OCI-M1 (cell line): ENCODE measurements around the gene NANOS1.
"Not testable (repeated sequence)": the region's sequence is repeated elsewhere in the genome, so short reads cannot be mapped to it uniquely, and the experiment has no call there.

Experiments
- DNase-seq: peaks from one replicate; lab custom pipeline; 2025; lab: John Stamatoyannopoulos, UW

The NANOS1 gene

DNA sequence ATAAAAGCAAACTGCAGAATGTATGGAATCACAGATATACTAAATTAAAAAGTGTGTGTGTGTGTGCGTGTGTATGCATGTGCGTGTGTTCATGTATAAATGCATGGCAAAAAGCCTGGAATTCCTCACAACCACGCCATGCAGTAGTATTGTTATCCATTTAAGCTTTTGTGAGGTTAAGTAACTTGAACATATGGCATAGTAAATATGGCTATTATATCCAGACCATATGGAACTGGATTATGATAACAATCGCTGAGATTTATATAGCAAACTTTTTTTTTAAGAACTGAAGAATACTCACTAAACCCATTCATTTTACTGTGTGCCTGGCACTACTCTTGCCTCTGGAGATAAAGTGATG, 22.3 kb upstream of the NANOS1 start:
- no peak for DNase-seq

DNA sequence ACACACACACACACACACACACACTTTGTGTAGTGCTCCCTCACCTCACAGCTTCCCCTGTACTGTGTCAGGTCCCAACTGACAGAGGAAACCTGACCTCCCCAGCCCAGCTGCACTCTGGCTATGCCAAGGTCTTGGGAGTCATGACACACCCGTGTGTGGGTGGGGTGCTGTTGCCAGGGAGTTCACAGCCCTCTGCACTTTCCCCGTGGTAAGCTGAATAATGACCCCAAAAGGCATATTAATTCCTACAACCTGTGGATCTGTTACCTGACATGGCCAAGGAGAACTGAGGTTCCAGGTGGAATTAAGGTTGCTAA, 8.9 kb upstream of the NANOS1 start:
- no peak for DNase-seq

GRCh38 chr10:119022846-119023552, 6.5 kb upstream of the NANOS1 start:
- no peak for DNase-seq

- DNase-seq: no peak
These were observed 6.0 kb upstream of the NANOS1 start for GRCh38 chr10:119023553-119023868.

DNA sequence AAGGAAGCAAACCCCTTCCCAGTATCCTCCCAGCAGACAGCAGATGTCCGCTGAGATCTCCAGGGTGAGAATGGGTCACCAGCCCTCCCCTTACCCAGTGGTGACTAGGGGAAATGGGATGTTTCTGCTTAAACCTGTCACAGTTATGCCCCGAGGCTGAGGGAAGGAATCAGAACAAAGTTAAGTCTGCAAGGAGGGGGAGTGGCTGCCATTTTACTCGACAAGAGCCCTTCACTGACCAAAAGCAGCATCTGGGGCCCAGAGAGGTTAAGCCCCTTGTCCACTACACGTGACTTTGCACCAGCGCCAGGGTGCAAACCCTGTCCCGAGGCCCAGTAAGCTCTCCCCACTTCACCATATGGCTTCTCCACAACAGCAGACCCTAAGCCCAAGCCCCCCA, 4.6 kb upstream of the NANOS1 start:
- DNase-seq: no peak

GRCh38 chr10:119025336-119025735, 4.2 kb upstream of the NANOS1 start:
- no peak for DNase-seq

GRCh38 chr10:119025776-119026175, 3.7 kb upstream of the NANOS1 start:
- no peak for DNase-seq

DNA sequence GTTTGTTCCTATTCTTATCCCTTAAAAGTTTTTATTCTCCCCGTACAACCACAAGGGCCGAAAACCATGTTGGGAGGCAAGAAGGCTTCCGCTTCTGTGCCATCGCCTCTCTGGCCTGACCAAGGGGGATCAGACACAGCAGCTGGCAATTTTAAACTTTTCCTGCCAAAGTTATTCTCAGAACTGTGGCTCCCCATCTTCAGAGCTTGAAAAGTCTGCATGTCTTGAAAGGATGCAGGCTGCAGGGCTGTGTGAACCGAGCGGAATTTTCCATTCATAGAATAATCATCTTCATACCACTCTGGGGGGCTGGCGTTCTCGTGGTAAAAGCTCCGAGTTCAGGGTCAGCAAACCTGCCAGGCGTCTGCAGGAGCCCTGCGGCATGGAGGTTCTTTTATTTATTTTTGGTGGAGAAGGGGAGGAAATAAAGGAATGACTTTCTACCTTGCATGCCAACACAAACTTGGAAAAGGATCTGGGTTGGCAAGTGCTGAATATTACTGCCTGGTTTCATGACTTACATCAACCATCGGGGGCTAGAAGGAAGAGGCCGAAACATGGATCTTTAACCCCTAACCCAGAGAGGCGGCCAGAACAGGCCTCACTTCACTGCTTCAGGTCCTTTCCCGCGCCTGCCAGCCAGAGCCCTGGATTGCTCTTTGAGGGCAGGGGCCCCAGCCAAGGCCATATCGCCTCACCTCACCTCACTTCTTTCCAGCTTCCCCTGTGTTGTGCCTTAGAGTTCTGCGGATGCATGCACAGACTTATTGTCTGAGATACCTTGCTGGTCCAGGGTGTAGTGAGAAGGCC, 3.0 kb upstream of the NANOS1 start:
- DNase-seq: no peak

DNA sequence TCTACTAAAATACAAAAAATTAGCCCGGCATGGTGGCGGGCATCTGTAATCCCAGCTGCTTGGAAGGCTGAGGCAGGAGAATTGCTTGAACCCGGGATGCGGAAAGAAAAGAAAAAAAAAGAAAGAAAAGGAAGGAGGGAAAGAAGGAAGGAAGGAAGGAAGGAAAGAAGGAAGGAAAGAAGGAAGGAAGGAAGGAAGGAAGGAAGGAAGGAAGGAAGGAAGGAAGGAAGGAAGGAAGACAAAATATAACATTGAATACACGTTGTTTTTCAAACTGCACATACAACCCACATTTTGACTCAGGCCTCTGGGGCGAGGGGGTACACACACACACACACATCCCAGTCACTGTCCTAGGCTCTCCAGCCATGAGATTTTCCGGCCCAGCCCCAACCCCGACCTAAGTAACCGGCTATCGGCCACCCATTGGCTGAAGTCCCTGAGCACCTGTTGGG, 1.0 kb upstream of the NANOS1 start:
- DNase-seq: not testable (repeated sequence)

- peak; percentile 91 for DNase-seq
These were observed 458 bp upstream of the NANOS1 start for GRCh38 chr10:119028900-119029612.

- peak; percentile 91 for DNase-seq
These were observed 1.1 kb downstream of the NANOS1 start for GRCh38 chr10:119030421-119031250.

DNA sequence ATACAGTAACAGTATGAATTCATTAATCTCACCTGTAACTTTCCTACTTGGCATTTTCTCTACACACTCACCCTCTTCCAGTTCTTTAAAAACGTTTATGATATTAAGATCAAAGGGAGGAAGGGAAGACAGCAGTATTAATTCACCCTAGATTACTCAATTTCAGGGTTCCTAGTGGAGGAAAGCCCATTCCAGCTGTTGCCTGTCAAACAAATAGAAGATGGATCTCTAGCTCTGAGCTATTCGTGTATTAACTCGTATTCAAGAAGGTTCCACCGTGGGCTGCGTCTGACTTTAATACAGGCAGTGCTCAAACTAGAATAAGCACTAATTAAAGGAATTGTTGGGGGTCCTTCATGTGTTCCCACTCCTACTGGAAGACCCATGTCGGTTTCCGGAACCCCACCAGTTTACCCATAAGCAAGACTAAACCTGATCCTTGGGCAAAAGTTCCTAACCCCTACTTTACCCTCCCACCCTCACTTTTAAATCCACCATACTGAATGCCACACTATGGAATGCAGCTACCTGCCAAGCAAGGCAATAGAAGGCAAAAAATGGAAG, 2.1 kb downstream of the NANOS1 start:
- DNase-seq: peak; percentile 28

DNA sequence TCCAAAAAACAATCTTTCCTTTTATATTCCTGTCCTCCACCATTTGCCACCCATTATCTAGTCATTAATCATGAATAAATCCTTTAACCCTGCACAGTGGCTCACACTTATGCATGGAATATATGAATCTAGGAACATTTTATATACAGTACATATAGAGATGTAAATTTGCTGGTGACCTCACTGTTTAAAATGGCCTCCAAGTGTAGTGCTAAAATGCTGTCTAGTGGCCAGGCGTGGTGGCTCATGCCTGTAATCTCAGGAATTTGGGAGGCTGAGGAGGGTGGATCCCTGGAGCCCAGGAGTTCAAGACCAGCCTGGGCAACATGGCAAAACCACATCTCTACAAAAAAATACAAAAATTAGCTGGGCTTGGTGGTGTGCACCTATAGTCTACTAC, 9.6 kb downstream of the NANOS1 start:
- no peak for DNase-seq

DNA sequence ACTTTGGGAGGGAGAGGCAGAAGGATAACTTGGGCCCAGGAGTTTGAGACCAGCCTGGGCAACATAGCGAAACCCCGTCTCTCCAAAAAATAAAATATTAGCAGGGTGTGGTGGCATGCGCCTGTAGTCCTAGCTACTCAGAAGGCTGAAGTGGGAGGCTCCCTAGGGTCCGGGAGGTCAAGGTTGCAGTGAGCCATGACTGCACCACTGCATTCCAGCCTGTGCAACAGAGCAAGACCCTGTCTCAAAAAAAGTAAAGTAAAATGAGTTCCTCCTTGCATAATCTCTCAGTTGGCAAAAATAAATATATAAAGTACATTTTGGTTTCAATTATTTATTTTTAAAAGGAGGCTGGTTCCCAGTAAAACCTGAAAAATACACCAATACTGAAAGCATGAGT, 11.8 kb downstream of the NANOS1 start:
- DNase-seq: no peak

GRCh38 chr10:119042169-119042568, 12.7 kb downstream of the NANOS1 start:
- no peak for DNase-seq

DNA sequence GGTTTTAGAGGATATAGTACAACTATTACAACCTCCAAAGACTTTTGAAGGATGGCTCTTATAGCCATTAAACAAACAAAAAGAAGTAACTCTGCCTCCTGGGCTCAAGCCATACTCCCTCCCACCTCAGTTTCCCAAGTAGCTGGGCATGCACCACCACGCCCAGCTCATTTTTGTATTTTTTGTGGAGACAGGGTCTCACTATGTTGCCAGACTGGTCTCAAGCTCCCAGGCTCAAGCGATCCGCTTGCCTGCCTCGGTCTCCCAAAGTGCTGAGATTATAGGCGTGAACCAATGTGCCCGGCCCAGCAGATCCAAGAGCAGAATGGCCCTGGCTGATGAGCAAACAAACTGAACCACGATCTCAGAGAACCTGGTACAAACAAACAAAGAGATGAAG, 16.0 kb downstream of the NANOS1 start:
- no peak for DNase-seq

- no peak for DNase-seq
These were observed 19.8 kb downstream of the NANOS1 start for GRCh38 chr10:119049361-119049760.

DNA sequence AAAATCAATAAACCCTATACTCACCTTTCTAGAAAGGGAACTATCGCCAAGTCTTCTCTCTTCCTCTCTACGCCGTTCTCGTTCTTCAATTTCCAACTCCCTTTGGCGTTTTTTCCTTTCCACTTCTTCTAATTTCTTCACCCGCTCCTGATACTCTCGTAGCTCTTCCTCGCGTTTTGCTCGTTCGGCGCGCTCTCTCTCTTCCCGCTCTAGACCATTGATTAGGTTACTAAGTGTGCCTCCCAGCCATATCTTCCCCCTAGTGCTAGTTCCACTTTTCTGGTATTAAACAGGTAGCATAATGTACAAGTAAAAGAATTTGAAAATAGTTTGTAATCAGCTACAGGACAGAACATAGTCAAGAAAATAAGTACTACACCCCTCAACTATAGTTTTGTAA, 20.3 kb downstream of the NANOS1 start:
- DNase-seq: no peak

DNA sequence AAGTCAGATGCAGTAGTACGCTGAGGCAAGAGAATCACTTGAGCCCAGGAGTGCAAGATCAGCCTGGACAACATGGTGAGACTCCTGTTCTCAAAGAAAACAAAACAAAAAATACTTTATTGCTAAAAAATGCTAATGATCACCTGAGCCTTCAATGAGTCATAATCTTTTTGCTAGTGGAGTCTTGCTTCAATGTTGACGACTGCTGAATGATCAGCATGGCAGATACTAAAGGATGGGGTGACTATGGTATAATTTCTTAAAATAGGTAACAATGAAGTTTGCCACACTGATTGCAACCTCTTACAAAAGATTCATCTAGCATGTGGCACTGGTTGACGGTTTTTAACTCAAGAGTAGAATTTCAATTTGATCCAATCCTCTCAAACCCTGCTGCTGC, 22.3 kb downstream of the NANOS1 start:
- no peak for DNase-seq

DNA sequence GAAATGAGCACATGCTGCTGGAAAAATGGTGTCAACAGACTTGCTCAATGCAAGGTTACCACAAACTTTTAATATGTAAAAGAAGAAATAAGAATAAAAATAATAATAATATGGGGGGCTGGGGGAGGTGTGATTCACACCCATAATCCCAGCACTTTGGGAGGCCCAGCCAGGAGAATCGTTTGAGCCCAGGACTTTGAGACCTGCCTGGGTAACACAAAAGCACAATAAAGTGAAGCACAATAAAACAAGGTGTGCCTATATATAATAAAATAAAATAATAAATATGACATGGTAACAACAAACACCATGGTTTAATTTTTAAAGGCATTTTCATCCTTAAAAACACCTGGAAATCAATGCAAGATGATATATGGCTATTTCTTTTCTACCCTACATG, 26.0 kb downstream of the NANOS1 start:
- DNase-seq: no peak

- DNase-seq: no peak
These were observed 28.5 kb downstream of the NANOS1 start for GRCh38 chr10:119058010-119058409.

- no peak for DNase-seq
These were observed 30.0 kb downstream of the NANOS1 start for GRCh38 chr10:119059557-119059956.
